Endodermal cell (in vitro differentiated cells): Measurements from ENCODE around the gene CCDC80. TPM values are rescaled to one million over a fixed set of nuclear protein-coding genes. Genes with fewer than 3 reads are reported as not detected.

Experiments used
- DNase-seq: peaks from one replicate; pipeline ENCODE4 v3.0.0-alpha.2; 2017
- H3K27ac ChIP-seq: 2 replicates; pipeline ENCODE4 v1.5.1; 2013; ENCODE audit warnings: mild to moderate bottlenecking, low read depth, low read length, moderate library complexity
- H3K27me3 ChIP-seq: 2 replicates; pipeline ENCODE4 v1.6.1; 2013; ENCODE audit warnings: mild to moderate bottlenecking, low read length, moderate library complexity; ENCODE audit not compliant: insufficient read depth, control insufficient read depth, poor library complexity, severe bottlenecking
- H3K36me3 ChIP-seq: 2 replicates; pipeline ENCODE4 v1.7.0; 2013; ENCODE audit warnings: mild to moderate bottlenecking, low read length, moderate library complexity; ENCODE audit not compliant: control insufficient read depth, insufficient read depth
- H3K4me1 ChIP-seq: one replicate; pipeline ENCODE4 v1.7.0; 2013; ENCODE audit warnings: low read length; ENCODE audit not compliant: control insufficient read depth, insufficient read depth
- H3K4me3 ChIP-seq: 2 replicates; pipeline ENCODE4 v1.5.1; 2013; ENCODE audit warnings: mild to moderate bottlenecking, low read length, moderate library complexity
- H3K9ac ChIP-seq: 2 replicates; pipeline ENCODE4 v1.6.1; 2013; ENCODE audit warnings: mild to moderate bottlenecking, low read length, moderate library complexity; ENCODE audit not compliant: poor library complexity, severe bottlenecking; ENCODE audit errors: extremely low read depth
- H3K9me3 ChIP-seq: 2 replicates; pipeline ENCODE4 v1.6.1; 2013; ENCODE audit warnings: mild to moderate bottlenecking, low read length, moderate library complexity; ENCODE audit not compliant: control insufficient read depth
- H3K27ac Mint-ChIP-seq: 2 replicates; pipeline ENCODE4 v1.8.0; 2020; ENCODE audit warnings: mixed read lengths
- H3K27me3 Mint-ChIP-seq: 2 replicates; pipeline ENCODE4 v1.8.0; 2021; ENCODE audit warnings: mild to moderate bottlenecking, mixed read lengths; ENCODE audit not compliant: insufficient read depth
- H3K36me3 Mint-ChIP-seq: 2 replicates; pipeline ENCODE4 v1.8.0; 2020; ENCODE audit warnings: low read depth, mixed read lengths
- H3K4me1 Mint-ChIP-seq: 2 replicates; pipeline ENCODE4 v1.8.0; 2020; ENCODE audit warnings: mixed read lengths
- H3K4me3 Mint-ChIP-seq: 2 replicates; pipeline ENCODE4 v1.8.0; 2020; ENCODE audit warnings: mild to moderate bottlenecking, moderate library complexity, mixed read lengths
- H3K9me3 Mint-ChIP-seq: 2 replicates; pipeline ENCODE4 v1.8.0; 2020; ENCODE audit warnings: mild to moderate bottlenecking, mixed read lengths
- WGBS, 2 experiments: methylation state at CpG; one replicate each; pipeline versions ENCODE4 v1.1.5 to v1.1.7; 2013; ENCODE audit warnings: missing lambda C conversion rate in 2 of 2, mixed read lengths in 1 of 2; ENCODE audit not compliant: insufficient coverage in 1 of 2, insufficient read length in 1 of 2; 5-methylcytosine and 5-hydroxymethylcytosine counted together
- total RNA-seq, 2 donors: library from RNA; stranded (reverse); fragmentation: NEBNext Ultra II Directional in 1 of 2; extraction: Animal tissue kit (Norgen Biotek cat#: 25700) in 1 of 2; gene quantifications; 2 replicates in 1 of 2; 3 replicates in 1 of 2; pipeline ENCODE4 v1.2.1, GENCODE V29; 2021
- TF ChIP-seq, protein P1 (sequence below): fragments of 200-600 bp; sonication (generic); conservative IDR thresholded peaks from 2 replicates; pipeline ENCODE4 v1.5.0; 2021; ENCODE audit warnings: antibody characterized with exemption, mild to moderate bottlenecking

CCDC80 gene
- total RNA-seq, 2 donors from 2014 or later = 4.6 to 31.5 TPM

DNA sequence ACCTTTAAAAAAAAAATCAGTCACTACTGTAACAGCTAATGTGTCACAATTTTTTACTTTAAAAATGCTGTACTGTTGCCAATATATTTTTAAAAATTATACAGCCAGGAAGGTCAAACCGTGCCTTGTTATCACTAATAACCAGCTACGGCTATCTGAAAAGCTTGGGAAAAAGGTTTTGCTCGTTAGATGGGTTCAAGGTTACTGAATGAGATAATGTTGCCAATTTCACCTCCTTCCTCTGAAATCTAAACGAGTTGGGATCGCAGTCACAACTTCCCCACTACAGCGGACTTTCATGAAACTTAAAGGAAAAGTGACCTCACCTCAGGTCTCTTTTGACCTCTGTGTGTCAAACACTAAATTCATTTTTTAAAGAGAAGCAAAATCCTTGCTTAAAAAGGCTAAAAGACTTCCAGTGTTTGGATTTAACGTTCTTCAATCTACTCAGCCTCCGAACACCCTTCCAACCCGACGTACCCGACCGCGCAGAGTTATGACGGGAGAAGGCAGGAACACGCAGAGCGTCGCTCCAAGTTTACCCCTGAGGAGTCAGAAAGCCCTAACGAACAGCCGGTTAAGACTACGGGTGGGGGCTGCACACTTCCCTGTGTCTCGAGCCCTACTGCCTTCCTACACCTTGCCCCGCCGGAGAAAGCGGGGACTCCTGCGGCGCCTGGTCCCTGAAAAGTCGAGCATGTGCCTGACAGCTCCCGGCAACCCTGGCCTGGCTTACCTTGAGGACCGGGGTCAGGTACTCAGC, 80.0 kb downstream of the CCDC80 start:
- Mint-ChIP-seq H3K4me1 (peaks cover 26% of the 10 kb centered on the region), H3K36me3 (peaks cover 27% of the 10 kb centered on the region), H3K4me3 (peak overlapping the region; percentile 92), H3K9me3 (peaks cover 5% of the 10 kb centered on the region), H3K27ac (peak overlapping the region; percentile 98), H3K27me3 (no peaks in the 10 kb centered on the region)
- peak overlapping the region; percentile 81 for H3K9ac ChIP-seq
- H3K9me3 ChIP-seq = peaks cover under 1% of the 10 kb centered on the region
- 1 to 3% methylated on average over 10 to 29 of the region's 29 CpGs for WGBS, 2 experiments
- H3K4me3 ChIP-seq = peak overlapping the region; percentile 98
- H3K27ac ChIP-seq = peak overlapping the region; percentile 96
- H3K27me3 ChIP-seq = no peaks in the 10 kb centered on the region
- DNase-seq = peak; percentile 91
- H3K4me1 ChIP-seq = no peaks in the 10 kb centered on the region
- TF ChIP-seq, protein P1, sequence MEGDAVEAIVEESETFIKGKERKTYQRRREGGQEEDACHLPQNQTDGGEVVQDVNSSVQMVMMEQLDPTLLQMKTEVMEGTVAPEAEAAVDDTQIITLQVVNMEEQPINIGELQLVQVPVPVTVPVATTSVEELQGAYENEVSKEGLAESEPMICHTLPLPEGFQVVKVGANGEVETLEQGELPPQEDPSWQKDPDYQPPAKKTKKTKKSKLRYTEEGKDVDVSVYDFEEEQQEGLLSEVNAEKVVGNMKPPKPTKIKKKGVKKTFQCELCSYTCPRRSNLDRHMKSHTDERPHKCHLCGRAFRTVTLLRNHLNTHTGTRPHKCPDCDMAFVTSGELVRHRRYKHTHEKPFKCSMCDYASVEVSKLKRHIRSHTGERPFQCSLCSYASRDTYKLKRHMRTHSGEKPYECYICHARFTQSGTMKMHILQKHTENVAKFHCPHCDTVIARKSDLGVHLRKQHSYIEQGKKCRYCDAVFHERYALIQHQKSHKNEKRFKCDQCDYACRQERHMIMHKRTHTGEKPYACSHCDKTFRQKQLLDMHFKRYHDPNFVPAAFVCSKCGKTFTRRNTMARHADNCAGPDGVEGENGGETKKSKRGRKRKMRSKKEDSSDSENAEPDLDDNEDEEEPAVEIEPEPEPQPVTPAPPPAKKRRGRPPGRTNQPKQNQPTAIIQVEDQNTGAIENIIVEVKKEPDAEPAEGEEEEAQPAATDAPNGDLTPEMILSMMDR = no peak
- peaks cover 7% of the 10 kb centered on the region for H3K36me3 ChIP-seq

DNA sequence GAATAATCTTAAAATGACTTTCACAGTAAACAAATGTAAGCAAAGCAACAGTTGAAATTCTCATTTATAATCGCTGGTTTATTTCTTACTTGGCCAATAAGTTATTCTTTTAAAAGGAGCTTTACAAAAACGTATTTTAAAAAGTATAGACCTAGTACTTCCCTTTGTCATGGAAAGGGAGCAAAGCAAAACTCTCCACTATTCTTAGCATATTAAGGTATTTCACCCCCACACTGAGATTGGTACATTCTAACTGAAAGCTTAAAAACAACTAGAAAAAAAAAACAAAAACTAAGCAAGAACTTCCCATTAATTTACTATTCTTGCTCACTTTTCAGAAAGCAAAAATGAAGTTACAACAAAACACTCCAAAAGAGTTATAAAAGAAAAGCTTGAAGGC, 80.6 kb downstream of the CCDC80 start:
- Mint-ChIP-seq H3K36me3 (peaks cover 33% of the 10 kb centered on the region), H3K27me3 (no peaks in the 10 kb centered on the region), H3K4me1 (peaks cover 26% of the 10 kb centered on the region), H3K4me3 (peak overlapping the region; percentile 92), H3K9me3 (peaks cover 7% of the 10 kb centered on the region), H3K27ac (peak overlapping the region; percentile 98)
- Histone ChIP-seq H3K36me3 (peaks cover 12% of the 10 kb centered on the region), H3K4me3 (peak overlapping the region; percentile 98), H3K4me1 (no peaks in the 10 kb centered on the region), H3K9me3 (peaks cover 5% of the 10 kb centered on the region), H3K27ac (no peak overlapping the region), H3K27me3 (no peaks in the 10 kb centered on the region), H3K9ac (peak overlapping the region; percentile 81)
- 31% methylated on average over 2 of the region's 2 CpGs; no CpG with 5 or more reads in 1 of the 2 experiments for WGBS, 2 experiments
- no peak for DNase-seq
- TF ChIP-seq, protein P1 = no peak

DNA sequence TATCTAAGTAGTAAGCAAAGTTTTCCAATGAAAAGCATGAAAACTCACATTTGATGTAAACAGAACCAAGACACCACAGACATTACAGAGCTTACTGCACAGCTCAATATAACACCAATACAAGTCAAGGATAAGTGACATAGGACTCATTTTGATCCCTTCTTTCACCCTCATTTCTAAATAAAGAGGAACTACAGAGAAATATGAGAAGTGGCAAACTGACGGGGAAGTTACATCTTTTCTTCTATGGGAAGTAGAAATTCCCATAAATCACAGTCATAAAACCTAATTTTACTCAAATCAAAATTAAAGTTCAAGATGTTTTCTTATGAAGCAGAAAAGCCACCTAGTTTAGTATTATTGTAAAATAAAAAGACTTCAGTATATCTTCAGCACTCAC, 83.0 kb downstream of the CCDC80 start:
- no peaks in the 10 kb centered on the region for H3K4me1 ChIP-seq
- no peak overlapping the region for H3K9ac ChIP-seq
- no peaks in the 10 kb centered on the region for H3K27me3 ChIP-seq
- H3K27ac ChIP-seq = no peak overlapping the region
- H3K9me3 ChIP-seq = peaks cover 9% of the 10 kb centered on the region
- TF ChIP-seq, protein P1 = no peak
- DNase-seq = no peak
- Mint-ChIP-seq H3K9me3 (peaks cover 10% of the 10 kb centered on the region), H3K27me3 (no peaks in the 10 kb centered on the region), H3K27ac (no peak overlapping the region), H3K4me1 (peaks cover 13% of the 10 kb centered on the region), H3K4me3 (no peak overlapping the region), H3K36me3 (peaks cover 39% of the 10 kb centered on the region)
- peaks cover 12% of the 10 kb centered on the region for H3K36me3 ChIP-seq
- H3K4me3 ChIP-seq = no peak overlapping the region
- 90% methylated on average over 1 of the region's 1 CpG; no CpG with 5 or more reads in 1 of the 2 experiments for WGBS, 2 experiments
